HG03442 (cell line): ENCODE data around the gene TTC27.
"Not testable (repeated sequence)": the region's sequence is repeated elsewhere in the genome, so short reads cannot be mapped to it uniquely, and the experiment has no call there.

Source experiments
- ATAC-seq: cut with Tn5 transposase; IDR thresholded peaks from one replicate; pipeline ENCODE4 v1.9.1; 2021; ENCODE audit warnings: mild to moderate bottlenecking, moderate library complexity; ENCODE audit not compliant: unreplicated experiment

Gene TTC27

GRCh38 chr2:32718752-32719151 lies 90.9 kb downstream of the TTC27 start:
- no peak for ATAC-seq

- ATAC-seq: no peak
Observed at GRCh38 chr2:32719430-32719829, 91.6 kb downstream of the TTC27 start.

GRCh38 chr2:32719933-32720716 lies 92.3 kb downstream of the TTC27 start:
- ATAC-seq: no peak

DNA sequence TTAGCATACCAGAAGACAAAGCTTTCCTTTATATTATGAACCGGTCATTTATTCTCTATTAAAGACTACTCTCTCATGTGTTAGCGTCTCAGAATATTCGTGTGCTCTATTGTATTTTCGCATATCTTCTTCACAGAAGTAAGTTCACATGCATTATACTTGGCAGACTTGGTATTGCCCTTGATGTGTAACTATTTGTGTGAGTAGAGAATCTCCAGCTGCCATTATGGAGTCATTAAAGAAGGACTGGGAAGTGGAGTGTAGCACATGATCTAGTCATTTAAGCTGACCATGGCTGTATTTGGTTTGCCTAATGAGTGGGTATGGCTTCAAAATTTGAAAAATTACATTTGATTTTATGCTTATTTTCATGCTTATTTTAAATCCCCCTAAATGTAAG lies 92.9 kb downstream of the TTC27 start:
- no peak for ATAC-seq

DNA sequence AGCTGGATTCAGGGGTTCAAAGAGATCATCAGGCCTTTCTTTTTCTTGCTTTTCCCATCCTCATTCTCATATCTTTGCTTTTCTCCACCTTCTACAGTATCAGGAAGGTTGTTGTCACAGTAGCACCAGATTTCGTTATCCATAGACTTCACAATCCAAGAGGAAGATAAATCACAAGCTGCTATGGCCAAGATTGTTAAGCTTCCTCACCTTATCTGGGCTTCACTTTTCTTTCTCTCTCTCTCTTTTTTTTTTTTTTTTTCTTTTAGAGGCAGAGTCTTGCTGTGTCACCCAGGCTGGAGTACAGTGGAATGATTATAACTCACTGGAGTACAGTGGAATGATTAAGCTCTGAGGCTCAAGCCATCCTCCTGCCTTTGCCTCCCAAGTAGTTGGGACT lies 93.5 kb downstream of the TTC27 start:
- ATAC-seq: no peak

- ATAC-seq: no peak
Observed at GRCh38 chr2:32723467-32724079, 95.7 kb downstream of the TTC27 start.

DNA sequence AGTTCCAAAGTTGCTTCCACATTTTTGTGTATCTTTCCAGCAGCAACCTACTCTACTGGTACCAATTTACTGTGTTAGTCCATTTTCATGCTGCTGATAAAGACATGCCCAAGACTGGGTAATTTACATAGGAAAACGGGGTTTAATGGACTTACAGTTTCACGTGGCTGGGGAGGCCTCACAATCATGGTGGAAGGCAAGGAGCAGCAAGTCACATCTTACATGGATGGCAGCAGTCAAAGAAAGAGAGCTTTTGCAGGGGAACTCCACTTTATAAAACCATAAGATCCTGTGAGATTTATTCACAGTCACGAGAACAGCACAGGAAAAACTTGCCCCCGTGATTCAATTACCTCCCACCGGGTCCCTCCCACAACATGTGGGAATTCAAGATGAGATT lies 98.8 kb downstream of the TTC27 start:
- ATAC-seq: not testable (repeated sequence)

GRCh38 chr2:32727157-32727556 lies 99.3 kb downstream of the TTC27 start:
- no peak for ATAC-seq

DNA sequence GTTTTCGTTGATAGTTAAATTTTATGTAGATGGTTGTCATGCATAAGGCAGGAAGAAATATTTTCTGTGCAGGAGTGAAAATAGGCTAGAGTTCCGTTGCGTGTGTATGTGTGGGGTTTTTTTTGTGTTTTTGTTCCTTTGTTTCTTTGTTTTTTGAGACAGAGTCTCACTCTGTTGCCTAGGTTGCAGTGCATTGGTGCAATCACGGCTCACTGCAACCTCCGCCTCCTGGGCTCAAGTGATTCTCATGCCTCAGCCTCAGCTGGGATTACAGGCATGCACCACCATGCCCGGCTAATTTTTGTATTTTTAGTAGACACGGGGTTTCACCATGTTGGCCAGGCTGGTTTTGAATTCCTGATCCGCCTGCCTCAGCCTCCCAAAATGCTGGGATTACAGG lies 103.1 kb downstream of the TTC27 start:
- ATAC-seq: not testable (repeated sequence)

DNA sequence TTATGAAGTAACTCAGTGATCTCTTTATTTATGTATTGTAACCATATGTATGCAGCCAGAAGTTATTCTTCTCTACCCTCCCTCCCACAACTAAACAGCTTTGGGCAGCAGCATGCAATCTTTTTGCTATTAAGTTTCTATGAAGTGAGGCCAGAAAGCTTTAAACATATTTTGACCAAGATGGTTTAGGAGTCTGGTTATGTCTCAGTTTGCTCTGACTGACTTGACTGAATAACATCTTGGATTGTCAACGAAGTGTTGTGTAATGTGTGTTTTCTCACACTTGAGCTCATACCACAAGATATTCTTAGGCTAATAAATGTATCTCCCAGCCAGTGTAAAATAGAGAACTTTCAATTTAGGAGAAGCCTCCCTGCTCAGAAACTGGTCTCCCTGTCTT lies 104.3 kb downstream of the TTC27 start:
- no peak for ATAC-seq

DNA sequence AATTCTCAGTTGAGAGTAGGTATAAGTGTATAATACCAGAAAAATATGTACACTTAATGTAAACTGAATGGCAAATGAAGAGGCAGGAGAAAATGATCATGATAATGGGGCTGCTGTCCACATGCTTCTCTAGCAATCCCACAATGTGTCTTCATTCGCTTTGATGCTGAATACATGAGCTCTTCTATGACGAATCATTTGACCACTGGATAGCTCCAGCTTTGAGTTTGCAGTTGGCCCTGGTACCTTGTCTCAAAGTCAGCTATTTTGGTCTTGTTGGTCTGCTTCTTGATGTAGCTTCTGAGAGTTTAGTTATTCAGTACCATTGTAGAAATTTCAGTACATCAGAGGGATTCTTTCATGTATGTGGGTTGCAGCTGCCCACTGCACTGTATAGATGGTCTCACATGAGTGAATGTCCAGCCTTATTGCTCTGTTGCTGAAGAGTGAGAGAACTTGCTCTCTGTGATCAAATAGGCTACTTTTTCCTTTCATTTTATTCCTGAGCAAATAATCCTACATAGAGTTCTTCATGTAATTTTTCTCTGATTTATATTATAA lies 105.1 kb downstream of the TTC27 start:
- no peak for ATAC-seq

DNA sequence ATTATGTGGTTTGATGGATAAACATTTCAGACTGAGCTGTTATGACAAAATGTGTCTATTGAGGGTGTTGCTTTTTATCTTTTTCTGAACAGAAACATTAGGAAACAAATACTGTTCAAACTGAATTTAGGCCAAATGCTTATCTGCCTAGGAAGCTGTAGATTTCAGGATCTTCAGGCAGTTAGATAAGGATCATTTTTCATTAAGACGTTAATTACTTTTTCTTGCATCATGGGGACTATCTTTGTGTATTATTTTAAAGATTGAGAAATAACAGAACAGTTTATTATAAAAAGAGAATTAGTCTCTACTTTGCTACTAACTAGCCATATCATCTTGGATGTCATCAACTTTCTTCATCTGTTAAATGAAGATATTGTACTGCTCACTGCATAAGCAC lies 107.5 kb downstream of the TTC27 start:
- no peak for ATAC-seq

DNA sequence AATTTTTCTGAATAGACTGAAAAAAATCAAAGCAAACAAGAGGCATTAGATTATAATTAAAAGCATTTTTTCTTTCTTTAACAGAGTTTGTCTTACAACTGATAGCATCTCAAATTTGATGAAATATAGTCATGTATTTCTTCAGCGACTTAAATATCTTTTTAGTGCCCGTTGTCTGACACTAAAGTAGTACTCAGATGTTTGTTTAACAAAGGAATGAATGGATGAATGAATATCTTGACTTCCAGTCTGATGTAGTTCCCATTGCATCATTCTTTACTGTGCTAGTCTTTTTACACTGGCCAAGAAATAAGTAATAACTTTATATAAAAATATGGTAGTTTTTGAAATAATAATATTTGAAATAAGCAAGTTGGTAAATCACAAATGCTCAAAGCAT lies 111.1 kb downstream of the TTC27 start:
- ATAC-seq: no peak

DNA sequence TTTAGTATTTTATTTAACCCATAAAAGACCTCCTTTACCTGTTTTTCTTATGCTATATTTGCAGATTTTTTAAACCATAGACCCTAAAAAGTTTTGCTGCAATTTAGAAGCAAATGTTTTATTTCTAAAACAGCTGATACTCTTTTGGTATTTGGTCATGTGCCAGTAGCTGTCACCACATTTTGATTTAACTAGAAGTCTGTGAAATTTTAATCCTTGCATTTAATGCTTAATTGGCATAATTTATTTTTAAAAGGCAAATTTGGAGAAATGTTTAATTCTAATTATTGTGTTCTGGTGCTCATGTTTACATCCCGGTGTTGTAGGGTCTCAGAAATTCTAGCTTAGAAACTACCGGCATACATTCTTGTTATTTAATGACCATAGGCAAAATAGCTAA lies 111.8 kb downstream of the TTC27 start:
- no peak for ATAC-seq

DNA sequence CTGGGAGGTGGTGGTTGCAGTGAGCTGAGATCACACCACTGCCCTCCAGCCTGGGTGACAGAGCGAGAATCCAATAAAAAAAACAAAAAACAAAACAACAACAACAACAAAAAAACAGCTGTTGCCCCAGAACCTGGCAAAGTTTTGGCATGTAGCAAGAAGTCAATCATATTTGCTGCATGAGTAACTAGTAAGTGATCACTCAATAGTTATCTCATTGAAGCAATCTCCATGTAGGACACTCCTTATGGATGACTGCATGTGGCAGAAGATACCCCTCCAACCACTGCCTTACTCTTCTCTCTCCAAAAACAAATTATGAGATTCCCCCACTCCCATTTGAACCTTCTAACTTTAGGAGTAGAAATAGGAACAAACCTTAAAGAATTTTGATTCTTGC lies 113.7 kb downstream of the TTC27 start:
- ATAC-seq: no peak

GRCh38 chr2:32742376-32742775 lies 114.5 kb downstream of the TTC27 start:
- ATAC-seq: no peak

- peak; percentile 72 for ATAC-seq
Observed at GRCh38 chr2:32743480-32744236, 115.8 kb downstream of the TTC27 start.

GRCh38 chr2:32745191-32745590 lies 117.3 kb downstream of the TTC27 start:
- no peak for ATAC-seq

DNA sequence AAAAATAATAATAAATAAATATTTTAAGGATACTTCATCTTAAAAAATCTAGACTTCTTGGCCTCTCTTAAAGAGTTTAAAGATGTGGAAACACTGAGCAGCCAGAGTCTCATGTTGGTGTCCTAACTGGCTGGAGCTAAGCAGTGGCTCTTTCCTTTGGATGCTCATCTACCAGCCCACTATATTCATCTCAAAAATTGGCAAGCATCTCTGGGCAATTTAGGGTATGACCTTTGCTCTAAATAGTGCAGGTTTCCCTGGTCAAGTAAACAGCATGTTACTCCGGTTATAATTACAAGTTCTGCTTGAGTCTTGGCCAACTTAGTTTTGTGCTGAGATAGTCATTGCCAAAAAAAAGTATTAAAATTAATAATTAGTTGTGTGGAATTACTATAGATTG lies 117.8 kb downstream of the TTC27 start:
- ATAC-seq: no peak

DNA sequence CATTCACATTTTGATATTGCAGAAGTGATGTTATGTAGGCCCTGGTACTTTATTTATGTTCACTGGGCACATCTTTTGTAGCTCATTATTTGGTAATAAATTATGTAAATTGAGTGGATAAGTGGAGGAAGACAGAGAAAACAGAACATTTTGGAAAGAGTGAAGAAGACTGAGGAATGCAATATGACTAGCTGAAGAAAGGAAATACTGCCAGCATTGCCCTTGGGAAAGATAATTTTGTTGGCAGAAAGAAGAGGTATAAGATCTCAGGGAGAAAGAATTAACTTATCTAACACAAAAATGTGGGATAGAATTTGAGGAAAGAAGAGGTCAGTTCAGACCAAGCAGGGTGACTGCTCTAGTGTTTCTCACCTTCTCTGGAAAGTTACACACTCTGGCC lies 118.8 kb downstream of the TTC27 start:
- no peak for ATAC-seq

DNA sequence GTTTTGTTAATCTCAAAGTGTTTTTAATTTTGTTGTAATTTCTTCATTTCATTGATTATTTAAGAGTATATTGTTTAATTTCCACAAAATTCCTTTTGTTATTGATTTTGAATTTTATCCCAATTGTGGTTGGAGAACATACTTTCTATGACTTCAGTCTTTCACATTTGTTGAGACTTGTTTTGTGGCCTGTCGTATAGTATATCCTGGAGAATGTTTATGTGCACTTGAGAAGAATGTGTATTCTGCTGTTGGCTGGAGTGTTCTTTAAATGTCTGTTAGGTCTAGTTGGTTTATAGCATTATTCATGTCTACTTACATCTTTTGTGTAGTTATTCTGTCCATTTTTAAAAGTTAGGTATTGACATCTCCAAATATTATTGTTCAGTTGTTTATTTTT lies 120.3 kb downstream of the TTC27 start:
- ATAC-seq: no peak

GRCh38 chr2:32750880-32751279 lies 123.0 kb downstream of the TTC27 start:
- no peak for ATAC-seq
